Body of pancreas (tissue), 4 donors: ENCODE measurements around the gene OPN1MW3.

Source experiments
- CTCF ChIP-seq, 7 experiments: fragments of 450-650 bp in 4 of 7; fragments of 200-600 bp in 3 of 7; sonication (generic) in 3 of 7; IDR thresholded peaks; one replicate each; pipeline ENCODE4 v1.5.1; 2016 to 2019; ENCODE audit warnings: antibody characterized with exemption in 7 of 7
- POLR2A ChIP-seq, 3 donors: fragments of 450-650 bp; IDR thresholded peaks; one replicate each; pipeline ENCODE4 v1.6.1; 2016; ENCODE audit warnings: antibody characterized with exemption in 3 of 3, mild to moderate bottlenecking in 2 of 3

GRCh38 chrX:154304846-154305245 is 47.5 kb downstream of the OPN1MW3 start:
- TF ChIP-seq CTCF (IDR thresholded peaks at IDR 0.05), result no peak
- TF ChIP-seq POLR2A (IDR thresholded peaks at IDR 0.05), result no peak
